Uterus (tissue), 4 donors: ENCODE data around the gene PTGFRN. TPM values are rescaled to one million over a fixed set of nuclear protein-coding genes. Genes with fewer than 3 reads are reported as not detected.

Experiments
- DNase-seq, 2 donors: peaks; one replicate each; pipeline ENCODE4 v3.0.0-alpha.2; 2019 to 2020
- H3K27ac ChIP-seq, 2 donors: fragments of 200-600 bp; sonication (generic); 1 replicate in 1 of 2; 2 replicates in 1 of 2; pipeline ENCODE4 v1.5.1; 2016 to 2018
- H3K27me3 ChIP-seq, 2 donors: fragments of 200-600 bp; sonication (generic); one replicate each; pipeline ENCODE4 v1.5.1; 2018 to 2019; ENCODE audit warnings: control low read depth in 1 of 2
- H3K36me3 ChIP-seq, 2 donors: fragments of 200-600 bp; sonication (generic); one replicate each; pipeline ENCODE4 v1.5.1; 2019; ENCODE audit warnings: control low read depth in 1 of 2
- H3K4me1 ChIP-seq, 2 donors: fragments of 200-600 bp; sonication (generic); one replicate each; pipeline ENCODE4 v1.5.1; 2018 to 2019; ENCODE audit warnings: control low read depth in 1 of 2
- H3K4me3 ChIP-seq, 2 donors: fragments of 200-600 bp; sonication (generic); 1 replicate in 1 of 2; 2 replicates in 1 of 2; pipeline ENCODE4 v1.5.1; 2018 to 2019; ENCODE audit warnings: mild to moderate bottlenecking in 1 of 2
- H3K9me3 ChIP-seq, 2 donors: fragments of 200-600 bp; sonication (generic); one replicate each; pipeline ENCODE4 v1.5.1; 2019; ENCODE audit warnings: control low read depth in 1 of 2
- CTCF ChIP-seq, 4 experiments: fragments of 200-600 bp in 2 of 4; fragments of 450-650 bp in 2 of 4; sonication (generic) in 2 of 4; IDR thresholded peaks; one replicate each; pipeline ENCODE4 v1.5.1; 2016 to 2019; ENCODE audit warnings: antibody characterized with exemption in 4 of 4, mild to moderate bottlenecking in 2 of 4, moderate library complexity in 1 of 4
- POLR2A ChIP-seq, 2 donors: fragments of 450-650 bp; IDR thresholded peaks; one replicate each; pipeline ENCODE4 v1.6.1; 2016; ENCODE audit warnings: antibody characterized with exemption in 2 of 2, mild to moderate bottlenecking in 1 of 2, moderate library complexity in 1 of 2
- intact Hi-C: fragments of 100-400 bp; cut with DNase I; formaldehyde crosslinking; loops from one replicate; pipeline ENCODE4 v1.15.1; 2023; ENCODE audit warnings: low total_unique reads
- total RNA-seq, 4 donors: library from RNA; depleted of rRNA in 3 of 4; stranded (reverse); fragments of >200 nt in 3 of 4; gene quantifications; one replicate each; pipeline versions ENCODE4 v1.1.0 to v1.2.4, GENCODE V29; 2014 to 2023
- donor health status: DM: yes; HTN: yes; CAD: no.

PTGFRN gene
- total RNA-seq, 4 donors from 2014 or later: 32.4 to 134 (median 88.8) TPM

GRCh38 chr1:116880917-116881316 lies 28.8 kb upstream of the PTGFRN start:
- peak; percentile 48 to 56 for DNase-seq
- peaks cover 9 to 16% of the 10 kb centered on the region in 2 donors for H3K4me1 ChIP-seq
- no peaks in the 10 kb centered on the region for H3K36me3 ChIP-seq
- H3K27me3 ChIP-seq: no peaks in the 10 kb centered on the region
- H3K9me3 ChIP-seq: no peaks in the 10 kb centered on the region
- H3K27ac ChIP-seq: peak overlapping the region in 1 of 2 donors; percentile 86
- intact Hi-C loops: no loop called here
- TF ChIP-seq POLR2A (IDR thresholded peaks at IDR 0.05): no peak
- no peak for TF ChIP-seq CTCF (IDR thresholded peaks at IDR 0.05)
- H3K4me3 ChIP-seq: no peak overlapping the region

- H3K4me1 ChIP-seq: peaks cover 8 to 16% of the 10 kb centered on the region in 2 donors
- H3K9me3 ChIP-seq: no peaks in the 10 kb centered on the region
- peak overlapping the region; percentile 73 to 86 for H3K27ac ChIP-seq
- intact Hi-C loops: no loop called here
- H3K27me3 ChIP-seq: no peaks in the 10 kb centered on the region
- DNase-seq: peak; percentile 83 to 90
- H3K36me3 ChIP-seq: no peaks in the 10 kb centered on the region
- TF ChIP-seq POLR2A (IDR thresholded peaks at IDR 0.05) (no peak), CTCF (IDR thresholded peaks at IDR 0.05) (peak in 2 of 4 experiments; percentile 8 to 24)
- H3K4me3 ChIP-seq: no peak overlapping the region
Observed at GRCh38 chr1:116881879-116882520, 27.7 kb upstream of the PTGFRN start.

GRCh38 chr1:116882866-116883265 lies 26.9 kb upstream of the PTGFRN start:
- peaks cover 0 to 16% of the 10 kb centered on the region in 2 donors for H3K4me1 ChIP-seq
- peak overlapping the region; percentile 73 to 86 for H3K27ac ChIP-seq
- intact Hi-C loops: no loop called here
- no peak overlapping the region for H3K4me3 ChIP-seq
- no peak for TF ChIP-seq CTCF (IDR thresholded peaks at IDR 0.05)
- TF ChIP-seq POLR2A (IDR thresholded peaks at IDR 0.05): no peak
- H3K9me3 ChIP-seq: no peaks in the 10 kb centered on the region
- H3K27me3 ChIP-seq: no peaks in the 10 kb centered on the region
- H3K36me3 ChIP-seq: no peaks in the 10 kb centered on the region
- DNase-seq: peak in 1 of 2 donors; percentile 31

GRCh38 chr1:116886291-116886878 lies 23.3 kb upstream of the PTGFRN start:
- Histone ChIP-seq H3K4me3 (no peak overlapping the region), H3K4me1 (peaks cover 0 to 4% of the 10 kb centered on the region in 2 donors), H3K9me3 (no peaks in the 10 kb centered on the region), H3K36me3 (no peaks in the 10 kb centered on the region), H3K27ac (no peak overlapping the region), H3K27me3 (no peaks in the 10 kb centered on the region)
- intact Hi-C loops: no loop called here
- no peak for TF ChIP-seq POLR2A (IDR thresholded peaks at IDR 0.05)
- no peak for TF ChIP-seq CTCF (IDR thresholded peaks at IDR 0.05)
- no peak for DNase-seq

GRCh38 chr1:116887212-116887611 lies 22.5 kb upstream of the PTGFRN start:
- DNase-seq: no peak
- TF ChIP-seq POLR2A (IDR thresholded peaks at IDR 0.05) (no peak), CTCF (IDR thresholded peaks at IDR 0.05) (no peak)
- Histone ChIP-seq H3K36me3 (no peaks in the 10 kb centered on the region), H3K4me3 (no peak overlapping the region), H3K27ac (no peak overlapping the region), H3K9me3 (no peaks in the 10 kb centered on the region), H3K4me1 (peaks cover 0 to 4% of the 10 kb centered on the region in 2 donors), H3K27me3 (no peaks in the 10 kb centered on the region)
- intact Hi-C loops: no loop called here
